Inflammatory macrophage treated with lipopolysaccharide for 1 hour (primary cell): ENCODE measurements around the gene ADCY1.

Experiments used
- DNase-seq, 2 donors: peaks; one replicate each; pipeline ENCODE4 v3.0.0-alpha.2; 2020 to 2022

The ADCY1 gene

GRCh38 chr7:45578022-45578421 is 3.9 kb downstream of the ADCY1 start:
- DNase-seq, result no peak

- no peak for DNase-seq
Observed at GRCh38 chr7:45578467-45578866, 4.3 kb downstream of the ADCY1 start.

GRCh38 chr7:45579391-45579801 is 5.2 kb downstream of the ADCY1 start:
- no peak for DNase-seq

- no peak for DNase-seq
Observed at GRCh38 chr7:45580053-45580872, 6.1 kb downstream of the ADCY1 start.

- no peak for DNase-seq
Observed at GRCh38 chr7:45581271-45581780, 7.2 kb downstream of the ADCY1 start.

GRCh38 chr7:45582136-45582749 is 8.1 kb downstream of the ADCY1 start:
- no peak for DNase-seq

- DNase-seq, result no peak
Observed at GRCh38 chr7:45582868-45583277, 8.7 kb downstream of the ADCY1 start.

- DNase-seq, result no peak
Observed at GRCh38 chr7:45583296-45583695, 9.1 kb downstream of the ADCY1 start.

GRCh38 chr7:45584261-45585210 is 10.4 kb downstream of the ADCY1 start:
- DNase-seq, result no peak

GRCh38 chr7:45585628-45586027 is 11.5 kb downstream of the ADCY1 start:
- DNase-seq, result no peak

GRCh38 chr7:45586542-45587520 is 12.7 kb downstream of the ADCY1 start:
- DNase-seq, result no peak

- no peak for DNase-seq
Observed at GRCh38 chr7:45588466-45588865, 14.3 kb downstream of the ADCY1 start.

- no peak for DNase-seq
Observed at GRCh38 chr7:45589061-45589460, 14.9 kb downstream of the ADCY1 start.

GRCh38 chr7:45589915-45590678 is 15.9 kb downstream of the ADCY1 start:
- no peak for DNase-seq

- DNase-seq, result no peak
Observed at GRCh38 chr7:45590679-45591057, 16.5 kb downstream of the ADCY1 start.

- DNase-seq, result no peak
Observed at GRCh38 chr7:45591101-45591906, 17.1 kb downstream of the ADCY1 start.

- DNase-seq, result no peak
Observed at GRCh38 chr7:45592230-45592991, 18.2 kb downstream of the ADCY1 start.

- no peak for DNase-seq
Observed at GRCh38 chr7:45593121-45593541, 19.0 kb downstream of the ADCY1 start.

GRCh38 chr7:45593877-45594276 is 19.7 kb downstream of the ADCY1 start:
- no peak for DNase-seq
